Esophagus (tissue), 2 donors: ENCODE results near the gene RAI14. TPM values are rescaled to one million over a fixed set of nuclear protein-coding genes. Genes with fewer than 3 reads are reported as not detected.
"Not testable (repeated sequence)": the region's sequence is repeated elsewhere in the genome, so short reads cannot be mapped to it uniquely, and the experiment has no call there.

ENCODE experiments used
- H3K27ac ChIP-seq, 2 donors: one replicate each; pipeline ENCODE4 v1.5.1; 2013; ENCODE audit warnings: low read depth in 2 of 2, mild to moderate bottlenecking in 2 of 2, inconsistent platforms in 1 of 2, low read length in 1 of 2, moderate library complexity in 1 of 2
- H3K27me3 ChIP-seq, 2 donors: one replicate each; pipeline ENCODE4 v1.6.1; 2013; ENCODE audit warnings: low read length in 2 of 2, control low read depth in 1 of 2, mild to moderate bottlenecking in 1 of 2; ENCODE audit not compliant: insufficient read depth in 2 of 2, control insufficient read depth in 1 of 2
- H3K36me3 ChIP-seq, 2 donors: one replicate each; pipeline ENCODE4 v1.6.1; 2013; ENCODE audit warnings: low read length in 1 of 2; ENCODE audit not compliant: control insufficient read depth in 2 of 2, insufficient read depth in 2 of 2
- H3K4me1 ChIP-seq, 2 donors: one replicate each; pipeline ENCODE4 v1.6.1; 2013; ENCODE audit warnings: low read length in 1 of 2; ENCODE audit not compliant: control insufficient read depth in 2 of 2, insufficient read depth in 2 of 2
- H3K4me3 ChIP-seq, 2 donors: one replicate each; pipeline ENCODE4 v1.5.1; 2013; ENCODE audit warnings: low read length in 2 of 2, mild to moderate bottlenecking in 2 of 2, low read depth in 1 of 2, moderate library complexity in 1 of 2
- H3K9me3 ChIP-seq, 2 donors: one replicate each; pipeline ENCODE4 v1.6.1; 2013; ENCODE audit warnings: mild to moderate bottlenecking in 2 of 2, low read depth in 1 of 2, low read length in 1 of 2, moderate library complexity in 1 of 2; ENCODE audit not compliant: control insufficient read depth in 2 of 2, insufficient read depth in 1 of 2
- WGBS, 2 donors: extraction: QIAGEN DNeasy Blood & Tissue Kit; methylation state at CpG; one replicate each; pipeline ENCODE4 v1.1.7; 2013; 5-methylcytosine and 5-hydroxymethylcytosine counted together
- polyA plus RNA-seq, 2 donors: library from polyadenylated mRNA; stranded (reverse); fragments of 200-250 nt; gene quantifications; one replicate each; pipeline ENCODE4 v1.2.3, GENCODE V29; 2013
- donor health status: healthy with polysubstance abuse.
- donor health status: Bipolar disorder and iron deficiency.

Gene RAI14
- polyA plus RNA-seq, 2 donors = 2.1 to 3.4 TPM

DNA sequence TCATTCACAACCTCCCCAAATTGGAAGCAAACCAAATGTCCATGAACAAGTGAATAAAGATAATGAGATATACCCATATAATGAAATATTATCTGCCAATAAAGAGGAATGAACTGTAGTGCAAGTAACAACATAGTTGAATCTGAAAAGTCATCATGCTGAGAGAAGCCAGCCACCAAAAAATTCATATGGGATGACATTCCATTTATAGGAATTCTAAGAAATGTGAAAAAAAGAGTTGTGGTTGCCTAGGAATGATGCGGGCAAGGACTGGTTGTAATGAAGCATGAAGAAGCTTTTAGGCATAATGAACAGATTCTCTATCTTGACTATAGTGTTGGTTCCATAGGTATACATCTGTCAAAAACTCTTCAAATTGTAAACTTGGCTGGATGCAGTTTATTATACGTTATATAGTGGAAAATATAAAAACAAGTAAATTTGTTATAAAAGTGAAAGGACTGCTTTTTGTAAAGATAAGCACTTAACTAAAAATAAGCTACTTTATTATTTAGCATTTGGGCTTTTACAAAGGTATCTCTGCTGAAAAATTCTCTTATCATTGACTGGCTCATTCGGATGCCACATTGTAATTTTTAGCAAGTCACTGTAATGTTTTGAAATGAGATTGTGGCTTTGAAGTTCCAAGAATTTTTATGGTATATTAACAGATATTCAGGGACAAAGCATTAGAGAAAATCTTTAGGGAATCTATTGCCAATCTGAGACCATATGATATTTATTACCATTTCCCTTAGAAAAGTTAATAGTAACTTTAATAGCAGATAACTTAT is 161.6 kb downstream of the RAI14 start:
- no peak overlapping the region for H3K4me3 ChIP-seq
- H3K4me1 ChIP-seq = no peaks in the 10 kb centered on the region
- WGBS, 2 donors = 90 to 93% methylated on average over 3 of the region's 3 CpGs
- no peak overlapping the region for H3K27ac ChIP-seq
- H3K9me3 ChIP-seq = no peaks in the 10 kb centered on the region
- no peaks in the 10 kb centered on the region for H3K36me3 ChIP-seq
- H3K27me3 ChIP-seq = no peaks in the 10 kb centered on the region

- Histone ChIP-seq H3K4me3 (no peak overlapping the region), H3K27me3 (no peaks in the 10 kb centered on the region), H3K9me3 (no peaks in the 10 kb centered on the region), H3K27ac (no peak overlapping the region), H3K4me1 (no peaks in the 10 kb centered on the region), H3K36me3 (no peaks in the 10 kb centered on the region)
- WGBS, 2 donors = 89% methylated on average over 3 of the region's 3 CpGs
These were observed 162.6 kb downstream of the RAI14 start for GRCh38 chr5:34818717-34819116.

DNA sequence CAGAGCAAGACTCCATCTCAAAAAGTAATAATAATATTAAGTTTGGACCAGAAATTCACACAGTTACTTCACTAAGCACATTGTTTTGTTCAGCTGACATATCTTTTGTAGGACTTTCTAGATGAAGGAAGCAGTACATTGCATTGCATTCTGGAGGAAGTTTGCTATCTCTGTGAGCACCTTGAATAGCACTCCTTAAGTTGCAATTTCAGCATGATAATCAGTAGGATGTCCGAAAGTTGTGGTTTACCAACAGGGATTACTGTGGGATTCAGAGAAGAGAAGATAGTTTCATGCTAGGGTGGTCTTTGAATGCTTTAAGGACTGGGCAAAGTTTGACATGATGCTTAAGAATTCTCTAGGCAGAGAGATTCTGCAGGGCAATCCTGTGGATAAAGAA is 164.5 kb downstream of the RAI14 start:
- no peaks in the 10 kb centered on the region for H3K36me3 ChIP-seq
- no peaks in the 10 kb centered on the region for H3K27me3 ChIP-seq
- no peaks in the 10 kb centered on the region for H3K4me1 ChIP-seq
- WGBS, 2 donors = 91 to 95% methylated on average over 1 of the region's 1 CpG
- H3K27ac ChIP-seq = no peak overlapping the region
- H3K4me3 ChIP-seq = no peak overlapping the region
- H3K9me3 ChIP-seq = no peaks in the 10 kb centered on the region

- Histone ChIP-seq H3K4me3 (no peak overlapping the region), H3K27me3 (no peaks in the 10 kb centered on the region), H3K9me3 (no peaks in the 10 kb centered on the region), H3K4me1 (no peaks in the 10 kb centered on the region), H3K36me3 (peaks cover 2 to 10% of the 10 kb centered on the region in 2 donors), H3K27ac (no peak overlapping the region)
- 93% methylated on average over 8 of the region's 8 CpGs for WGBS, 2 donors
These were observed 167.0 kb downstream of the RAI14 start for GRCh38 chr5:34822956-34823715.

- H3K36me3 ChIP-seq = peaks cover 2 to 10% of the 10 kb centered on the region in 2 donors
- H3K27ac ChIP-seq = no peak overlapping the region
- no peaks in the 10 kb centered on the region for H3K9me3 ChIP-seq
- H3K4me3 ChIP-seq = no peak overlapping the region
- H3K4me1 ChIP-seq = no peaks in the 10 kb centered on the region
- WGBS, 2 donors = 64 to 88% methylated on average over 6 of the region's 6 CpGs
- no peaks in the 10 kb centered on the region for H3K27me3 ChIP-seq
These were observed 170.2 kb downstream of the RAI14 start for GRCh38 chr5:34826347-34826746.

DNA sequence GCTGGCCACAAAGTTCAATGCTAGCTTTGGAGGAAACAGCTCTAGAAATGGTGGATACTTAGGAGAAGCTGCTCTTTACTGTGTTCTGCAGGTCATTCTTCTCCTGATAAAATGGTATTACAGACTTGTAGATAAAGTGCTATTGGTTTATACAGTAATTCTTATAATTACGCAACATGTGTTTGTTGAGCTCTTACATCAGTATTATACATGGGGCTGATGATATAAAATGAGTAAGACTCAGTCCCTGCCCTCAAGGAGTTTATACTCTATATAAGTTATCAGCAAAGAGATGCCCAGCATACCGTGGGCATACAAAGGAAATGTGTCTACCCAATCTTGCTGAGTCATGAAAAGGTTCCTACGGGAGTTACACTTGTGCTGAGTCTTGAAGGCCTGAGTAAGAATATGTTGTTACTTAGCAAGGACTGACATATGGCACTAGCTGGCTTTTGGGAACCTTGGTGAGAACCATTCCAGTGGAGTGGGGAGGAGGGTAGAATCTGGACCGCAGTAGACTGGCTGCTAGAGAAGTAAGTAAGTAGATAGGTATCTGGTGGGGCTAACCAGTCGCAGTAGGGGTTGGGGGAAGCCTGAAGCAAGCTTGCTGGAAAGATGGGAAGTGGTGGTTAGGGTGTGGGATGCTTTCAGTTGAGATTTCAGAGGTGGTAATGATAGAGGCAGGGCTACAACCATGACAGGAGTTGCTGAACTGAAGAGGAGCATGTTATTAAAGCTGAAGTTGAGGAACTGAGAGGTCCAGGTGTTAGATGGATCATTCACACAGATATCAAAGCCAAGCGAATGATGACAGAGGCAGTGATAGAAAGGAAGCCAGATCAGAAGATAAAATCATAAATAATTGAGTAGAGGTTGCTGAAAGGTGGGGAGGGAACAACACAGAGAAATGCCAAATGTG is 171.7 kb downstream of the RAI14 start:
- H3K9me3 ChIP-seq = no peaks in the 10 kb centered on the region
- no peaks in the 10 kb centered on the region for H3K27me3 ChIP-seq
- no peaks in the 10 kb centered on the region for H3K4me1 ChIP-seq
- peaks cover 2 to 10% of the 10 kb centered on the region in 2 donors for H3K36me3 ChIP-seq
- H3K4me3 ChIP-seq = no peak overlapping the region
- 89 to 90% methylated on average over 6 of the region's 6 CpGs for WGBS, 2 donors
- H3K27ac ChIP-seq = no peak overlapping the region

- 79 to 85% methylated on average over 6 to 7 of the region's 7 CpGs for WGBS, 2 donors
- not testable (repeated sequence) for H3K4me3 ChIP-seq, H3K9me3 ChIP-seq, H3K4me1 ChIP-seq, H3K36me3 ChIP-seq, H3K27me3 ChIP-seq, H3K27ac ChIP-seq
These were observed 174.7 kb downstream of the RAI14 start for GRCh38 chr5:34830827-34831226.

- Histone ChIP-seq H3K27ac (no peak overlapping the region), H3K27me3 (no peaks in the 10 kb centered on the region), H3K4me3 (no peak overlapping the region), H3K4me1 (no peaks in the 10 kb centered on the region), H3K36me3 (peaks cover 2 to 8% of the 10 kb centered on the region in 2 donors), H3K9me3 (no peaks in the 10 kb centered on the region)
These were observed 175.2 kb downstream of the RAI14 start for GRCh38 chr5:34831303-34831702.

GRCh38 chr5:34832568-34832967 is 176.4 kb downstream of the RAI14 start:
- 92 to 96% methylated on average over 5 of the region's 5 CpGs for WGBS, 2 donors
- H3K27me3 ChIP-seq = no peaks in the 10 kb centered on the region
- no peaks in the 10 kb centered on the region for H3K9me3 ChIP-seq
- H3K4me3 ChIP-seq = no peak overlapping the region
- peaks cover 1 to 2% of the 10 kb centered on the region in 2 donors for H3K36me3 ChIP-seq
- H3K27ac ChIP-seq = no peak overlapping the region
- H3K4me1 ChIP-seq = no peaks in the 10 kb centered on the region
